GM21367 (cell line): ENCODE data around the gene OTOA.
"Not testable (repeated sequence)": the region's sequence is repeated elsewhere in the genome, so short reads cannot be mapped to it uniquely, and the experiment has no call there.

Source experiments
- ATAC-seq: cut with Tn5 transposase; IDR thresholded peaks from one replicate; pipeline ENCODE4 v1.9.1; 2021; ENCODE audit not compliant: unreplicated experiment

Gene OTOA

GRCh38 chr16:21801538-21802374 is 138.0 kb downstream of the OTOA start:
- not testable (repeated sequence) for ATAC-seq

- not testable (repeated sequence) for ATAC-seq
These were observed 138.6 kb downstream of the OTOA start for GRCh38 chr16:21802375-21802663.
